GM12878 (cell line): ENCODE data around the gene CTNNA3. TPM values are rescaled to one million over a fixed set of nuclear protein-coding genes. Genes with fewer than 3 reads are reported as not detected.

ENCODE experiments used
- ATAC-seq: fragments of 200-7000 bp; cut with Tn5 transposase; 3 replicates; pipeline ENCODE4 v1.9.1; 2020; ENCODE audit warnings: mild to moderate bottlenecking, moderate library complexity
- BruUV-seq: library from RNA; stranded (reverse); fragments of 400-500 nt; replicated peaks from 2 replicates; lab custom pipeline; 2021; lab: Mats Ljungman, UMichigan
- CTCF ChIA-PET: fragments of 300-600 bp; sonication (Branson Sonifier 250); formaldehyde crosslinking; extraction: SDS; loops from one replicate; lab custom pipeline; 2021; ENCODE audit warnings: inconsistent platforms; lab: Yijun Ruan, JAX
- POLR2A ChIA-PET: fragments of 350-600 bp; formaldehyde crosslinking; extraction: SDS; loops from one replicate; lab custom pipeline; 2021; ENCODE audit warnings: inconsistent platforms; lab: Charles Lee
- RAD21 ChIA-PET: fragments of 300-600 bp; sonication (Branson Sonifier 250); formaldehyde crosslinking; loops from one replicate; lab custom pipeline; 2023; ENCODE audit warnings: antibody characterized with exemption; ENCODE audit not compliant: unreplicated experiment; lab: Charles Lee
- SMC1A ChIA-PET: fragments of 300-600 bp; sonication (Branson Sonifier 250); formaldehyde crosslinking; loops from one replicate; lab custom pipeline; 2023; ENCODE audit not compliant: unreplicated experiment, uncharacterized antibody; lab: Charles Lee
- DNase-seq: peaks from one replicate; pipeline ENCODE4 v3.0.0-alpha.2; 2011; ENCODE audit warnings: low read depth, low spot score
- FAIRE-seq: peaks from 3 replicates; lab custom pipeline; 2011; peaks lifted over from hg19 to GRCh38; lab: Jason Lieb, UNC
- H2AFZ ChIP-seq: 2 replicates; pipeline ENCODE4 v1.6.0; 2011; ENCODE audit warnings: low read depth, low read length, control low read depth; ENCODE audit not compliant: control insufficient read depth
- H3K27ac ChIP-seq: 2 replicates; pipeline ENCODE4 v1.5.1; 2011; ENCODE audit warnings: control low read depth; ENCODE audit not compliant: control insufficient read depth, insufficient read depth
- H3K27me3 ChIP-seq, 2 experiments: replicated peaks in 1 of 2; 2 replicates each; pipeline versions ENCODE4 v1.6.0 to v1.6.1; 2011; ENCODE audit warnings: low read length in 1 of 2; ENCODE audit not compliant: control insufficient read depth in 2 of 2, insufficient read depth in 2 of 2
- H3K36me3 ChIP-seq, 2 experiments: 2 replicates each; pipeline ENCODE4 v1.5.1; 2011; ENCODE audit warnings: low read length in 1 of 2; ENCODE audit not compliant: control insufficient read depth in 2 of 2, insufficient read depth in 2 of 2
- H3K4me1 ChIP-seq: 2 replicates; pipeline ENCODE4 v1.6.1; 2011; ENCODE audit warnings: mild to moderate bottlenecking, low read length, moderate library complexity, mixed read lengths; ENCODE audit not compliant: control insufficient read depth, insufficient read depth
- H3K4me2 ChIP-seq: 2 replicates; pipeline ENCODE4 v1.6.0; 2011; ENCODE audit warnings: control low read depth; ENCODE audit not compliant: control insufficient read depth, insufficient read depth
- H3K4me3 ChIP-seq: fragments of 200-600 bp; sonication (generic); 2 replicates; pipeline ENCODE4 v1.5.1; 2016
- H3K79me2 ChIP-seq: 2 replicates; pipeline ENCODE4 v1.6.0; 2011; ENCODE audit warnings: low read length; ENCODE audit not compliant: control insufficient read depth, insufficient read depth
- H3K9ac ChIP-seq: 2 replicates; pipeline ENCODE4 v1.8.0; 2011; ENCODE audit warnings: low read length, control low read depth, mixed read lengths; ENCODE audit not compliant: control insufficient read depth, insufficient read depth
- H3K9me3 ChIP-seq: replicated peaks from 3 replicates; pipeline ENCODE4 v1.5.1; 2011; ENCODE audit warnings: mild to moderate bottlenecking, low read length; ENCODE audit not compliant: control insufficient read depth, insufficient read depth
- H4K20me1 ChIP-seq: 2 replicates; pipeline ENCODE4 v1.6.0; 2011; ENCODE audit not compliant: control insufficient read depth, insufficient read depth
- ATF3 ChIP-seq: IDR thresholded peaks from 2 replicates; pipeline ENCODE4 v1.6.1; 2011; ENCODE audit warnings: low read depth, mild to moderate bottlenecking, low read length, moderate library complexity, borderline replicate concordance; ENCODE audit errors: extremely low read depth
- BMI1 ChIP-seq: fragments of 450-650 bp; IDR thresholded peaks from 2 replicates; pipeline ENCODE4 v1.6.1; 2016; ENCODE audit warnings: mild to moderate bottlenecking, moderate library complexity, borderline replicate concordance
- BRCA1 ChIP-seq: IDR thresholded peaks from 2 replicates; pipeline ENCODE4 v1.6.1; 2011; ENCODE audit warnings: low read depth, low read length, improper control_type of control experiment
- DPF2 ChIP-seq: fragments of 450-650 bp; IDR thresholded peaks from 2 replicates; pipeline ENCODE4 v1.6.1; 2017; ENCODE audit warnings: mild to moderate bottlenecking
- EP300 ChIP-seq, 2 experiments: fragments of 150-350 bp in 1 of 2; IDR thresholded peaks; 2 replicates each; pipeline ENCODE4 v1.6.1; 2011 to 2012; ENCODE audit warnings: low read depth in 2 of 2, low read length in 2 of 2, borderline replicate concordance in 1 of 2, improper control_type of control experiment in 1 of 2, inconsistent platforms in 1 of 2; ENCODE audit not compliant: control insufficient read depth in 1 of 2
- HDAC2 ChIP-seq: fragments of 200-600 bp; sonication (generic); IDR thresholded peaks from 2 replicates; pipeline ENCODE4 v1.6.1; 2017
- JUNB ChIP-seq: IDR thresholded peaks from 2 replicates; pipeline ENCODE4 v1.6.1; 2016; ENCODE audit warnings: antibody characterized with exemption, mild to moderate bottlenecking
- MLLT1 ChIP-seq: fragments of 450-650 bp; IDR thresholded peaks from 2 replicates; pipeline ENCODE4 v1.6.1; 2016; ENCODE audit warnings: mild to moderate bottlenecking
- PML ChIP-seq: IDR thresholded peaks from 2 replicates; pipeline ENCODE4 v1.6.1; 2012; ENCODE audit warnings: low read length, inconsistent platforms
- RAD51 ChIP-seq: fragments of 450-650 bp; IDR thresholded peaks from 2 replicates; pipeline ENCODE4 v1.6.1; 2016; ENCODE audit warnings: moderate library complexity, mild to moderate bottlenecking, inconsistent platforms
- RELA ChIP-seq: fragments of 450-650 bp; IDR thresholded peaks from 2 replicates; pipeline ENCODE4 v1.8.0; 2014; ENCODE audit warnings: borderline replicate concordance; ENCODE audit not compliant: partially characterized antibody
- RELB ChIP-seq: fragments of 450-650 bp; IDR thresholded peaks from 2 replicates; pipeline ENCODE4 v1.6.1; 2017; ENCODE audit warnings: low read depth, mild to moderate bottlenecking, moderate library complexity
- REST ChIP-seq: IDR thresholded peaks from 2 replicates; pipeline ENCODE4 v1.6.1; 2012; ENCODE audit warnings: mild to moderate bottlenecking, low read depth, low read length
- SIN3A ChIP-seq: IDR thresholded peaks from 2 replicates; pipeline ENCODE4 v1.6.1; 2012; ENCODE audit warnings: low read depth, low read length, improper control_type of control experiment
- SMARCA5 ChIP-seq: fragments of 450-650 bp; IDR thresholded peaks from 2 replicates; pipeline ENCODE4 v1.6.1; 2017; ENCODE audit warnings: mild to moderate bottlenecking
- SPI1 ChIP-seq: IDR thresholded peaks from 2 replicates; pipeline ENCODE4 v1.6.1; 2011; ENCODE audit warnings: low read depth, mild to moderate bottlenecking, low read length, moderate library complexity, borderline replicate concordance; ENCODE audit not compliant: insufficient read depth
- SREBF2 ChIP-seq: IDR thresholded peaks from 2 replicates; pipeline ENCODE4 v1.6.1; 2012; ENCODE audit warnings: mild to moderate bottlenecking, low read length
- TAF1 ChIP-seq: IDR thresholded peaks from 2 replicates; pipeline ENCODE4 v1.6.1; 2011; ENCODE audit warnings: mild to moderate bottlenecking, low read depth, low read length, borderline replicate concordance
- WGBS: methylation state at CpG from one replicate; pipeline ENCODE4 v1.1.6; 2016; ENCODE audit warnings: low lambda C conversion rate; ENCODE audit not compliant: insufficient replicate concordance, insufficient coverage; ENCODE audit errors: missing lambda C conversion rate; 5-methylcytosine and 5-hydroxymethylcytosine counted together
- in situ Hi-C: fragments of 300-500 bp; cut with MboI; formaldehyde crosslinking; loops from 9 replicates; pipeline ENCODE4 v1.14.3; 2018; ENCODE audit warnings: mixed read lengths
- intact Hi-C: fragments of 100-400 bp; cut with micrococcal nuclease; formaldehyde crosslinking; loops from one replicate; pipeline ENCODE4 v1.14.2; 2022; ENCODE audit not compliant: unreplicated experiment
- polyA plus RNA-seq, 11 experiments: library from polyadenylated mRNA; depleted of rRNA in 4 of 11; unstranded in 6 of 11; stranded (reverse) in 5 of 11; fragments of >200 nt; fragmentation: Nextera tagmentation in 4 of 11; fragmentation: Illumina TruSeq in 1 of 11; extraction: Ambion mirVana in 4 of 11; extraction: Trizol in 1 of 11; gene quantifications; 1 replicate in 1 of 11; 2 replicates in 10 of 11; pipeline versions ENCODE4 v1.2.1 to v1.2.3, GENCODE V29; 2011 to 2016; ENCODE audit warnings: inconsistent platforms in 2 of 11, missing spikeins in 2 of 11, low read depth in 1 of 11
- total RNA-seq, 4 experiments: library from RNA; depleted of rRNA in 3 of 4; stranded (reverse); fragments of >200 nt in 3 of 4; fragmentation: Illumina TruSeq in 1 of 4; extraction: Trizol in 1 of 4; gene quantifications; 2 replicates each; pipeline versions ENCODE4 v1.2.1 to v1.2.3, GENCODE V29; 2013 to 2021

CTNNA3 gene
- total and polyA plus RNA-seq, 10 of the 15 experiments (the other 5 are each of a cell fraction or from before 2014, with no cell fraction given), result under 0.01 to 4.5 (median 0.22) TPM; not detected in 2

GRCh38 chr10:66695046-66695445 lies 1000.9 kb downstream of the CTNNA3 start (continued):
- TF ChIP-seq SIN3A (no peak), SREBF2 (no peak), RELA (no peak), REST (no peak)
- TF ChIP-seq, all 136 proteins: peak for 0

GRCh38 chr10:66684581-66684980 lies 1011.4 kb downstream of the CTNNA3 start:
- Histone ChIP-seq H3K27ac (no peak overlapping the region), H3K36me3 (no peaks in the 10 kb centered on the region), H3K4me2 (no peak overlapping the region), H3K4me3 (no peak overlapping the region), H3K4me1 (no peaks in the 10 kb centered on the region), H3K79me2 (no peaks in the 10 kb centered on the region), H3K9ac (no peak overlapping the region), H3K9me3 (no peaks in the 10 kb centered on the region), H2AFZ (no peak overlapping the region), H3K27me3 (no peaks in the 10 kb centered on the region), H4K20me1 (no peaks in the 10 kb centered on the region)
- 24% methylated on average over 3 of the region's 3 CpGs for WGBS
- ATAC-seq (no peak), FAIRE-seq (no peak), DNase-seq (no peak)
- in situ Hi-C loops (no loop called here), intact Hi-C loops (no loop called here)
- SMC1A ChIA-PET, result no interaction called here
- RAD21 ChIA-PET, result no interaction called here
- CTCF ChIA-PET, result no interaction called here
- POLR2A ChIA-PET, result no interaction called here
- BruUV-seq, result no TSS peak
- no peak for TF ChIP-seq PML
- no peak for TF ChIP-seq ATF3
- TF ChIP-seq DPF2, result no peak
- no peak for TF ChIP-seq MLLT1
- no peak for TF ChIP-seq SPI1
- TF ChIP-seq JUNB, result no peak
- TF ChIP-seq TAF1, result no peak
- TF ChIP-seq EP300 (IDR thresholded peaks at IDR 0.05; ENCODE audit: borderline replicate concordance in 1 of 2, control insufficient read depth in 1 of 2, low read depth in 2 of 2, low read length in 2 of 2), result no peak
- TF ChIP-seq RELB, result no peak
- no peak for TF ChIP-seq BMI1
- TF ChIP-seq RAD51, result no peak
- no peak for TF ChIP-seq HDAC2
- TF ChIP-seq BRCA1, result no peak
- TF ChIP-seq SMARCA5, result no peak
